GM18526 (cell line): ENCODE data around the gene HEYL.

ENCODE experiments used
- POLR2A ChIP-seq: IDR thresholded peaks from 3 replicates; pipeline ENCODE4 v1.6.1; 2011; ENCODE audit not compliant: insufficient read length; ENCODE audit errors: extremely low read depth

The HEYL gene

DNA sequence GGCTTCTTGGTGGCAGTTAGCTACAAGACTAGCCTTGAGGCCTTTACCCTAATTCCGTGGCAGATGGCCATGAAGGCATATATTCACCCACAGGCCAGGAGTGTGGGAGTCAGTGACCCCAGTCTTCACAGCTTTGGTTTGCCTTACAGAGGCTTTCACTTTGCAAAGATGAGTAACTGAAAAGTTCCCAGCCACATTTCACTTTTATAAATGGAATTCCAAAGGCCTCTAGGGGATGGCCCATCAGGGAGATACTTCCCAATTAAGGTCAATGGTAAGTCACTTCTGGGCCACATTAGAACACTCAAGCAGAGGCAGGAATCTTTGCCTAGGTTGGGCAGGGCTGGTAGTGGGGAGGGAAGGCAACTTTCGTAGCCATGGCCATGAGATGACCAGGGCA is 13.1 kb upstream of the HEYL start:
- no peak for TF ChIP-seq POLR2A

DNA sequence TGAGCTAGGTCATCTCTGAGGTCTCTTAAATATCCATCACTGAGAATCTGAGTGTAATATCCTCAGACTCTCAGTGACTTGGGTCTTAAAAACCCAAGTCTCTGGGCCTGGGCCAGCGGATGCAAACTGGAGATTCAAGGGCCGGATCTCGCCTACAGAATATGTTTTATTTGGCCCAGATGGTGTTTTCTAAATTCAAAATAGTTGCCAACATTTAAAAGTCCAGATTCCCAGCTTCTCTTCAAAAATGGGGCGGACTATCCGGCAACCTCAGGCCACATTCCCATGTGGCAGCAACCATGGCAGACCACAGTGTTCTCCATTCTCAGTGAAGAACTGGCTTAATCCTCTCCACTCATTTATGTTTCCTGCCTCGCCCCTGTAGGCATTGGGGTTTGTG is 12.7 kb upstream of the HEYL start:
- no peak for TF ChIP-seq POLR2A

DNA sequence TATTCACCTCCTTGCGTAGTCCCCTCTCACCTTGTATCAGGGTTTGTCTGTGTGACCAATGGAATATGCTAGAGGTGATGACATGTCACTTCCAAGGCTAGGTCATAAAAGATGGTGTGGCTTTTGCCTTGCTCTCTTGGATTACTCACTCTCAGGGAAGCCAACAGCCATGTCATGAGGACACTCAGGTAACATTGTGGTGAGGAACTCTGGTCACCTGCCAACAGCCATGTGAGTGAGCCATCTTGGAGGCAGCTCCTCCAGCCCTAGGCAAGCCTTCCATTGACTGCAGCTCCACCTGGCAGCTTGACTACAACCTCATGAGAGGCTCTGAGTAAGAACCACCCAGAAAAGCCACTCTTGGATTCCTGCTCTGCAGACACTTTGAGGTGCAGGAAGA is 11.0 kb upstream of the HEYL start:
- no peak for TF ChIP-seq POLR2A

DNA sequence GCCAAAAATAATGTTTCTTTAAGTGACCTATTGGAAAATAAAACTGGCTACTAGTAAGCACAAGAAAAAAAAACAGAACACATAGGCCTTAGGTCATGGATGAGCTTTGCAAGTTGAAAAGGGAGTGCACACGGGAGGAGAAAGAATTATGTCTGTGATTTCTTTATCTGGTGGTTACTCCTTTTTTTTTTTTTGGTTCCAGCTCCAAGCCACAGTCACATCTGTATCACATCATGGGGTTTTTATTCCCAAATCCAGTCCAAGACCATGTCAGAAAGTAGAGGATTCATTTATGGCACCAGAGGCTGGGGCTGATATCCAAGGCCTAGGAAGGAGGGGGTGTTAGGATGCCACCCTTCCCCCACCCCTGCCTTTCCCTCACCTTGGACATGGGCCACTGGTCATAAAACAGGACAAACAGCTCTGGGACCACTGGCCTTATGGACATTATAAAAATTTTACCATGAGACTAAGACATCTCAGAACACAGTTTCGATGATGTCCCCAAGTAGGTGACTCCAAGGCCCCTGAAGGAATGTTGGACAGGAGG is 10.3 kb upstream of the HEYL start:
- TF ChIP-seq POLR2A: no peak

DNA sequence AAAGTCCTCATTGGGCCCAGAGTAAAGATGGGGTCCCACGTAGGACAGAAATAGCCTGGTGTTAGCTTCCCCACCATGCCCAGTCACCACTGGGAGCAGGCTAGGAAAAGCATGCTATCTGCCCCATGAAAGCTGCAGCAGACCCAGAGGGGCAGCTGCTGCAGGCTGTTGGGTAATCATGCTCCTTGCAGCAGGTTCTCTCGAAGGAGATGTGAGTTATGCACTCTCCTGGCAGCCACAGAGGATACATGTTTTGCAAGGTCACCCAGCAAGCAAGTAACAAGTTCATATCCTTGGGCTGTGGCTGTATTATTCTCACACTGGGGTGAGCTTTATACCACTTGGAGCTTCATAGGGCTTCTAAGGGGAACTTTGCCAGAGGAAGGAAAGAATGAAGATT is 9.1 kb upstream of the HEYL start:
- TF ChIP-seq POLR2A: no peak

DNA sequence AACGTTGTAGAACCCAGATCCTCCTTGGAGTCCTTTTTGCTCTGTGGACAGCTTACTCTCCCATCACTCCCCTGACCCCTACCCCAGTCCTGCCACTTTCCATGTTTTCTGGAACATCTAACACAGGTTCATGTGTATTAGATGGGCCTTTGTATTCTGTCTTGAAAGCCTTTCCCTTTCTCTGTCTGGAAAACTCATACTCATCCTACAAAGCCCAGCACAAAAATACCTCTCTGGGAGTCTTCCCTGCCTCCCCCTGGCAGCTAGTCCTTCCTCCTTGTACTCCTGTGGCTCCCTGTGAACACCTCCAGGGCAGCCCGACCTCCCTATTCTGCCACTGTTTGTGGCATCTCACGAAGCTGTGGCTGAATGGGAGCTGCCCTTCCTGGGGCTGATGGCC is 7.8 kb upstream of the HEYL start:
- no peak for TF ChIP-seq POLR2A

DNA sequence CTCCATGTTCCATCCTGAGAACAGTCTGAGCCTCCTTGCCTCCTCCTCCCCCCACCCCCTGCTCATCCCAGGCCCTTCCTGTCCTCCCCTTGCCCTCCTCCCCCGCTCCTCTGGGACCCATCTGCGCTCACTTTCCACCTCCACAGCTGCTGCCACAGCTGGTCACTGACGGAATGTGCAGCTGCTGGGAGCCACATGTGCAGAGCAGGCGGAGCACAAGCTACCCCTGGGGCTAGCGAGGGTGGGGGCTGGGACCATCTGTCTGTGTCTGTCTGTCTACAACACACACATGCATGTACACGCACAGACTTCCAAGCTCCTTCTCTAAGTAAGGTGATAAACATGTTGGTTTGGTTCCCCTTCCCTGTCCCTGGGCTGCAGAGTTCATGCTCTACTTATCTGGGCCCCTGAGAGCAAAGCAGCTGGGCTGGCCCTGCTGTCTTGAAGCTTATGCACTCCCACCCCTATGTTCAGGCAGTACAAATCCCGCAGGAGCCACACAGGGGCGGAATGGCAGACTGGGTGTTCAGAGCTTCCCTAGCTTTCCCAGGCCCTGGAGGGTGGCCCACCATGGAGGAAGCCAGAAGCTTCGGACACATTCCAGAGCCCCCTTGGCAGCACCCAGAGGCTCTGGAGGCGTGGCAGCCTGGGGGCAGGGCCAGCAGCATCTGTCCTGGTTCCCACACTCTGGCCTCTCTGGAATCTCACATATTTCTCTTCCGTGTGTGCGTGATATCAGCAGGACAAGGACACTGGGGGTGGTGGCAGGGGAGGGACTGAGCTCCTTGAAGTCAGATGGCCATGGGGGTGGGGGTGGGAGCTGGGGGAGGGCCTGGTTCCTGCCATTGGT is 7.0 kb upstream of the HEYL start:
- no peak for TF ChIP-seq POLR2A

DNA sequence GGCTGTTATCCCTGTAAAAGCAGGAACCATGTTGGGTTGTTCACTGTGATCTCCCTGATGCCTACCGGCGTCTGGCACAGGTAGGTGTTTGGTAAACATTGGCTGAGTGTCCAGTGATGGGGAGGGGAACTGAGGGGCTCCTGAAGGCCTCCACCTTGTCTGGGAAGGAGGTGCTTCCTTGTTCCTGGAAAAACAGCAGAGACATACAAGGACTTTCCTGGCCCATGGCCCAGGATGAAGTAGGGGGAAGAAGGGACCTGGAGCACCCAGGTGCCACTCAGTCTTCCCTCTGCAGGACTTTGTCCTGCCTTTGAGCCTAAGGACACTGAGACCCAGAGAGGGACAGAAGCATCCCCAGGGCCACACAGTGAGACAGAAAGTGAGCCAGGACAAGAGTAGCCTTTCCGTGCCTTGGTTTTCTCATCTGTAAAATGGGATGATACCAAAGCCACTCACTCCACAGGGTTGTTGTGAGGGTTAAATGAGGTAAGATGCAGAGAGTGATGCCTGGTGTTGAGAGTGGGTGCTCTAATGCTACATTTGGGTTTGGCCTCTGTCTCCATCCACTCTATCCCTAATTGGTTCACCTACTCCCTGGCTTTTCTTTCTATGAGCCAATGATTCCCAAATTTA is 6.1 kb upstream of the HEYL start:
- no peak for TF ChIP-seq POLR2A

DNA sequence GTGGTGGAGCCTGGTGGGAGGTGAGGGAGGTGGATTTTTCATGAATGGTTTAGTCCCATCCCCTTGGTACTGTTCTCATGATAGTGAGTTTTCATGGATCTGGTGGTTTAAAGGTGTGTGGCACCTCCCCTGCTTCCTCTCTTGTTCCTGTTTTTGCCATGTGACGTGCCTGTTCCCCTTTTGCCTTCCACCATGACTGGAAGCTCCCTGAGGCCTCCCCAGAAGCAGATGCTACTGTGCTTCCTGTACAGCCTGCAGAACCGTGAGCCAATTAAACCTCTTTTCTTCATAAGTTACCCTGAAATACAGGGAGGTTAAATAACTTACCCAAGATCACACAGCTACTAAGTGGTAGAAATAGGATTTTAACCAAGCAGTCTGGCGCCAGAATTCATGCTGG is 4.3 kb upstream of the HEYL start:
- TF ChIP-seq POLR2A: no peak

DNA sequence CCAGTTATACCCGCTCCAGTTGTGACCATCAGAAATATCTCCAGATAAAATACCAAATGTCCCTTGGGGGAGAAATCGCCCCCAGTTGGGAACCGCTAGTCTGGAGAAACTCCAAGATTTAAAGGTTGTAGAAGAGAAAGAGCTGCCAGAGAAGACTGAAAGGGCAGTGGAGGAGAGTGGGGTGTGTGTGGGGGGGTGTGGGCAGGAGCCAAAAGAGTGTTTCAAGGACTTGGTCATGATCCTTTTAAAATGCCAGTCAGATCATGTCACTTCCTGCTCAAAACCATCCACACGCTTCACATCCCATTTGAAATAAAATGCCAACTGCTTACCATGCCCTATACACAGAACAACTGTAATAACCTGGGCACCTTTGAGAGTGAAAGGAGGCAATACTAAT is 3.4 kb upstream of the HEYL start:
- no peak for TF ChIP-seq POLR2A

DNA sequence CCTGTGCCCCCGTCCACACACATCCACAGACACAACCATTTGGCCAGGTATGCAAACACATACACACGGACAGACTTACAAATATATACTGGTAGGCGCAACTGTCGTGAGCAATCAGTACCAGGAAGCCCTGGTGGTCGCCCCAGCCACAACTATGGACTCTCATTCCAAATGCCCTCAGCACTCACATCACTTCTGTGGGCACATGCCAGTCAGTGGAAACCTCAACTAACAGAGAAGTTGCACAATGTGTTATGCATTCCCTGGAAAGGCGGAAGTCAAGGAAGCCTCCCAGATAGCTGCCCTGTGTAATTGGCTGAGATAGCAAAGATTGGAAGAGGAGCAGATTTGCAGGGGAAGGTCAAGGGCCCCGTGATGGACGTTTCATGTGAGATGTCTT is 1.4 kb upstream of the HEYL start:
- TF ChIP-seq POLR2A: no peak

DNA sequence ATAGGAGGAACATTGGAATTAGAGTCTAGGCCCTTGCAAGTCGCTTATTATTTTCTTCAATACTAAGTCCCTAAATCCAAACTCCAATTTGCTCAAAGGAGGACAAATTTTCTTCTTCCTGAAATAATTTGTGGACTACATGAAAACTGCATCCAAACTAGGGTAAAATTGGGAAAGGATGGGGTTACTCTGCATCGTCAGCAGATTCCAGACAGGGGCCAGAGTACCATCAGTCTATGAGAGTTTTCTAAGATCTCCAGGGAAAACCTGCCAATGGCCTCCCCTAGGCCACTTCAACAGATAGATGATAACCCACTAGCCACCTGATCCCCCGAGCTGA is 508 bp downstream of the HEYL start:
- TF ChIP-seq POLR2A: no peak

DNA sequence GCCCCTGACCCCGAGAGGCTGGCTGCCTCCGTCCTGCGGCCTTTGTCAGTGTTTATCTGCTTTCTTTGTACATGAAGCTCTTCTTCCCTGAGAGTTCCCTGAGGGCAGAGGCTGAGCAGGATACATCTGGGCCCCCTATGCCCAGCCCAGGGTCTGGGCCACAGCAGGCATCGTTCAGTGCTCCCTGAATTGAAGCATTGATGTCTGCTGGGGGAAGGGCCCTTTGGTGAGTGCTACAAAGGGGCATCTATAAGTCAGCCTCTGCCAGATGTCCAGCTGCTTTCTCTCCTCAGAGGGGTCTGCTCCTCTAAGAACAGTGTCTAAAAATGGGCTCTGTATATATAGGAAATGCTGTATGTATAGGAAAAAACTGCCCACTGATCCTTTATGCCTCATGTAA is 2.1 kb downstream of the HEYL start:
- no peak for TF ChIP-seq POLR2A

DNA sequence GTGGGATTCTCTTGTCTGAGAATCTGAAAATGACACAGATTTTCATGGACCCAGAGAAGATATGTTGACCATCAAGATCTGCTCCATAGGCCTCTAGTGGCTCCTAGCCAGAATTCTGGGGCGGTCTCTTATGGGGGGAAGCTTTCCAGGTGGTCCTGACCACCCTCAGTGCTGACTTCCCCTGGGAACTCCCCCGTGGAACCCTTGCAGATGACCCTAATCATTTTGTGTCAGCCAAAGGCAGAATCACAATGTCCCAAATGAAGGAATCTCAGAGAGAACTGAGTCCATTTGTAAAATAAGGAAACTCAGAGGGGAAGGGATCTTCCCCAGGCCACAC is 3.6 kb downstream of the HEYL start:
- no peak for TF ChIP-seq POLR2A

DNA sequence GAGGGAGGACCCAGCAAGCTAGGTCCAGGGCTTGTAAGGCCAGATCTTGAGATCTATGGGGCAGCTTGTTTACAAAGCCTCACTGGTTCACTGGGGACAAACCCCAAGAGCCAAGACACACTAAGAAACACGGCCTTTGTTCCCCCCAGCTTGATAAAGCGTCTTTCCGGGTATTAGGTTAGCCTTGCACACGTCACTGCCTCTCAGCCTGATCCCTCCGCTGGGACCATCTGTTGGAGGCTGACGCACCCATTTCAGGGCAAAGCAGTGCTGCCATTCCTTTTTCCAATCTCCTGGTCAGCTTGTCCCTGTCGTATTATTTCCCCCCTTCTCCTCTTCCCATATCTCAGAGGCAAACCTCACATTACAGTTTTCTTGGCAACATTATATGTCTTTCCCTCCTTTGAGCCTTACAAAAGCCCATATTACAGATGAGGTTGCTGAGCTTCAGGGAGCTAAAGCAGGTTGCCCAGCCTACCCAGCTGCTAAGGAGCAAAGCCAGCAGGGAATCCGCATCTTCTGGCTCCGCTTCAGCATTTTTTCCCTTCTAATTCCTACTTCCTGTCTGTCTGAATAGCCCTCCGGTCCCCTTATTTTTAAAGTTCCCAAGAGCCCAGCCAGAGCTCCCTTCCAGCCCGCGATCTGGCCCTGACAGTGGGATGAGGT is 4.1 kb downstream of the HEYL start:
- TF ChIP-seq POLR2A: no peak

DNA sequence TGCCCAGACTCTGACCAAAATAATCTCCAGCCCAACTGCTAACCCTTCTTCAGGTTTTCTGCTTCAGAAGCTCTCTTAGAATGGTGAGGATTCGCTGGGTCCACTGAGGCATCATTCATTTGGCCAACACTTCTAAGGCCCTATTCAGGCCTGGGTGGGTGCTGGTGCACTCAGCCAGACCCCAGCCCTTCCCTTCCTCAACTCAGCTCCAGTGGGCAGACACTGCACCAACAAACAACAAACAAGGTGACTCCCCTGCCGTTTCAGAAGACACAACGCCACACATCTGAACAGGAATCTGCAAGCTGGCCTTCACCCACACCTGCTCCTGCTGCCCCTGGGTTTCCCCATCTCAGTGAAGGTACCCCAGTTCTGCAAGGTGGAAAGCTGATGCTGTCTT is 6.0 kb downstream of the HEYL start:
- TF ChIP-seq POLR2A: no peak

DNA sequence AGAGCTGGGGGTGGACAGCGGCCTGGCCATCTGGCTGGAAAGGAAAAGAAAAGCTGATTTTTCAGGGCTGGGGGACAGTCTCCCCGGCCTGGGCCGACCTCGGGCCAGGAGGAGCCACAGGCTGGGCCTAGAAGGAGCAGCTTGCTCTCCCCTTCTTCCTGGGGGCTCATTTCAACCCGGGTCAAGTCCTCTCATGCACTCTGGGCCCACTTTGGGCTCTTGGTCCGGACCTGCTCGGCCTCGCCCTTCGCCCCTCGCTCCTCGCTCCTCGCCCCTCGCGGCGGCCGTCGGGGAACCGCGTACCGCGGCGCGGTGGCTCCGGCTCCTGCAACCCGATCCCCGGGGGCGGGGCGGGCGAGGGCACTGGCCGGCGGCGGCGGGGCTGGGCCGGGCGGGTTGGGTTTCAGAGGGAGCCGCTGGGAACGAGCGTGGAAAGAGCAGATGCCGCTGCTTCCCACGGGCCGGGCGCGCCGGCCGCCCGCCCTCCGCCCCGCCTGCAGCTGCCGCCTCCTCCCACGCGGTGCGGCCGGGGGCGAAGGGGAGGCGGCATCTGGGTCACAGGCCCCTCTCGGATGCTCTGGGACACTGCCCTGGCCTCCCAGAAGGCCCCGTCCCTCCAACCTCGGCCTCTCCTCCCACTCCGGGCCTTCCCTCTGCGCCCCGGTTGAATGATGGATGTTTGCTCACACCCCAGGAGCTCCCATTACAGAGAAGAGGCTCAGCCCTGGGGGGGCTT is 6.6 kb downstream of the HEYL start:
- no peak for TF ChIP-seq POLR2A
